Panc1 (cell line): ENCODE results near the gene DIP2C. TPM values are rescaled to one million over a fixed set of nuclear protein-coding genes. Genes with fewer than 3 reads are reported as not detected.

Experiments used
- ATAC-seq: fragments of 200-7000 bp; cut with Tn5 transposase; 2 replicates; pipeline ENCODE4 v1.9.1; 2020; ENCODE audit warnings: mild to moderate bottlenecking, moderate library complexity
- BruUV-seq: library from RNA; stranded (reverse); fragments of 400-500 nt; replicated peaks from 2 replicates; lab custom pipeline; 2021; lab: Mats Ljungman, UMichigan
- CTCF ChIA-PET: fragments of 300-600 bp; sonication (Branson Sonifier 250); formaldehyde crosslinking; loops from one replicate; lab custom pipeline; 2022; ENCODE audit warnings: antibody characterized with exemption; lab: Charles Lee
- POLR2A ChIA-PET: fragments of 300-600 bp; sonication (Branson Sonifier 250); formaldehyde crosslinking; loops from one replicate; lab custom pipeline; 2022; ENCODE audit warnings: antibody characterized with exemption; lab: Charles Lee
- DNase-seq: peaks from one replicate; pipeline ENCODE4 v3.0.0-alpha.2; 2010; ENCODE audit warnings: low read depth, low spot score
- H3K27ac ChIP-seq: 2 replicates; pipeline ENCODE4 v1.5.1; 2011; ENCODE audit warnings: mild to moderate bottlenecking, low read length, inconsistent platforms
- H3K27me3 ChIP-seq: fragments of 200-500 bp; sonication (Bioruptor generic); 2 replicates; pipeline ENCODE4 v1.6.0; 2014; ENCODE audit warnings: low read length, inconsistent platforms; ENCODE audit not compliant: control insufficient read depth, insufficient read depth
- H3K36me3 ChIP-seq: fragments of 200-500 bp; sonication (Bioruptor generic); 2 replicates; pipeline ENCODE4 v1.5.1; 2014; ENCODE audit warnings: inconsistent platforms, mild to moderate bottlenecking, low read length, moderate library complexity; ENCODE audit not compliant: control insufficient read depth, insufficient read depth
- H3K4me1 ChIP-seq: 2 replicates; pipeline ENCODE4 v1.5.1; 2011; ENCODE audit warnings: inconsistent platforms, mild to moderate bottlenecking, low read length, moderate library complexity; ENCODE audit not compliant: control insufficient read depth, insufficient read depth
- H3K4me3 ChIP-seq, 2 experiments: 2 replicates each; pipeline ENCODE4 v1.5.1; 2011 to 2012; ENCODE audit warnings: low read depth in 2 of 2, low read length in 2 of 2, mild to moderate bottlenecking in 2 of 2, inconsistent platforms in 1 of 2, moderate library complexity in 1 of 2
- H3K9me3 ChIP-seq: fragments of 200-500 bp; sonication (Bioruptor generic); 2 replicates; pipeline ENCODE4 v1.5.1; 2014; ENCODE audit warnings: low read depth, mild to moderate bottlenecking, inconsistent platforms, low read length, moderate library complexity; ENCODE audit not compliant: control insufficient read depth, insufficient read depth
- POLR2AphosphoS5 ChIP-seq: IDR thresholded peaks from 2 replicates; pipeline ENCODE4 v1.6.1; 2012; ENCODE audit warnings: mild to moderate bottlenecking, low read depth, low read length, moderate library complexity
- SIN3A ChIP-seq: IDR thresholded peaks from 2 replicates; pipeline ENCODE4 v1.6.1; 2012; ENCODE audit warnings: low read depth, mild to moderate bottlenecking, low read length, moderate library complexity, borderline replicate concordance; ENCODE audit not compliant: insufficient read depth
- TCF7L2 ChIP-seq: IDR thresholded peaks from 2 replicates; pipeline ENCODE4 v1.6.1; 2011; ENCODE audit warnings: mild to moderate bottlenecking, low read depth, low read length, inconsistent platforms
- in situ Hi-C: cut with HindIII; loops from 2 replicates; pipeline ENCODE4 v1.10.0; 2016; ENCODE audit warnings: low sequenced_read_pairs, low pct_unique_long_range_greater_than_20kb
- intact Hi-C: fragments of 100-400 bp; cut with micrococcal nuclease; formaldehyde crosslinking; loops from one replicate; pipeline ENCODE4 v1.10.0; 2022; ENCODE audit not compliant: unreplicated experiment
- total RNA-seq: library from RNA; stranded (reverse); gene quantifications from one replicate; pipeline ENCODE4 v1.2.1, GENCODE V29; 2021; ENCODE audit not compliant: unreplicated experiment
- TF ChIP-seq, protein P1 (sequence below): fragments of 450-650 bp; IDR thresholded peaks from 2 replicates; pipeline ENCODE4 v1.5.1; 2017; ENCODE audit warnings: mild to moderate bottlenecking
- TF ChIP-seq, protein P2 (sequence below), 2 experiments: IDR thresholded peaks; 2 replicates each; pipeline ENCODE4 v1.6.1; 2011 to 2012; ENCODE audit warnings: low read depth in 2 of 2, control low read depth in 1 of 2, low read length in 1 of 2, mild to moderate bottlenecking in 1 of 2, moderate library complexity in 1 of 2; ENCODE audit not compliant: insufficient read depth in 1 of 2

The DIP2C gene
- total RNA-seq, 1 experiment from 2014 or later, result 13.2 TPM

DNA sequence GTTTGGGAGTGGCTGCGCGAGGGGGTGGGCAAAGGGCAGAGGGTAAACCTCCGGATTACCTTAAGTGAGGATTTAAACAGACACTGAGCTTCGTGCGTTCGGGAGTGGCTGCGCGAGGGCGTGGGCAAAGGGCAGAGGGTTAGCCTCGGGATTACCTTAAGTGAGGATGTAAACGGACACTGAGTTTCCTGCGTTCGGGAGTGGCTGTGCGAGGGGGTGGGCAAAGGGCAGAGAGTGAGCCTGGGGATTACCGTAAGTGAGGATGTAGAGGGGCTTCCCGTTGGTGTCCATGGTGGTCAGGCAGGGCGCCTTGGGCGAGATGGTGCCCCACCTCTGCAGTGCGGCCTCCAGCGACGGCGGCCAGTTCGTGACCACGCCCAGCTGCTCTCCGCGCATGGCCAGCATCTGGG is 275.8 kb downstream of the DIP2C start:
- DNase-seq (no peak), ATAC-seq (no peak)
- H3K9me3 ChIP-seq, result no peaks in the 10 kb centered on the region
- ChIA-PET CTCF (no interaction called here), POLR2A (no interaction called here)
- H3K4me3 ChIP-seq, result no peak overlapping the region
- no peaks in the 10 kb centered on the region for H3K4me1 ChIP-seq
- H3K27me3 ChIP-seq, result no peaks in the 10 kb centered on the region
- in situ Hi-C loops (no loop called here), intact Hi-C loops (no loop called here)
- TF ChIP-seq POLR2AphosphoS5, result no peak
- TF ChIP-seq SIN3A, result no peak
- TF ChIP-seq, protein P1, sequence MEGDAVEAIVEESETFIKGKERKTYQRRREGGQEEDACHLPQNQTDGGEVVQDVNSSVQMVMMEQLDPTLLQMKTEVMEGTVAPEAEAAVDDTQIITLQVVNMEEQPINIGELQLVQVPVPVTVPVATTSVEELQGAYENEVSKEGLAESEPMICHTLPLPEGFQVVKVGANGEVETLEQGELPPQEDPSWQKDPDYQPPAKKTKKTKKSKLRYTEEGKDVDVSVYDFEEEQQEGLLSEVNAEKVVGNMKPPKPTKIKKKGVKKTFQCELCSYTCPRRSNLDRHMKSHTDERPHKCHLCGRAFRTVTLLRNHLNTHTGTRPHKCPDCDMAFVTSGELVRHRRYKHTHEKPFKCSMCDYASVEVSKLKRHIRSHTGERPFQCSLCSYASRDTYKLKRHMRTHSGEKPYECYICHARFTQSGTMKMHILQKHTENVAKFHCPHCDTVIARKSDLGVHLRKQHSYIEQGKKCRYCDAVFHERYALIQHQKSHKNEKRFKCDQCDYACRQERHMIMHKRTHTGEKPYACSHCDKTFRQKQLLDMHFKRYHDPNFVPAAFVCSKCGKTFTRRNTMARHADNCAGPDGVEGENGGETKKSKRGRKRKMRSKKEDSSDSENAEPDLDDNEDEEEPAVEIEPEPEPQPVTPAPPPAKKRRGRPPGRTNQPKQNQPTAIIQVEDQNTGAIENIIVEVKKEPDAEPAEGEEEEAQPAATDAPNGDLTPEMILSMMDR, result no peak
- TF ChIP-seq, protein P2, sequence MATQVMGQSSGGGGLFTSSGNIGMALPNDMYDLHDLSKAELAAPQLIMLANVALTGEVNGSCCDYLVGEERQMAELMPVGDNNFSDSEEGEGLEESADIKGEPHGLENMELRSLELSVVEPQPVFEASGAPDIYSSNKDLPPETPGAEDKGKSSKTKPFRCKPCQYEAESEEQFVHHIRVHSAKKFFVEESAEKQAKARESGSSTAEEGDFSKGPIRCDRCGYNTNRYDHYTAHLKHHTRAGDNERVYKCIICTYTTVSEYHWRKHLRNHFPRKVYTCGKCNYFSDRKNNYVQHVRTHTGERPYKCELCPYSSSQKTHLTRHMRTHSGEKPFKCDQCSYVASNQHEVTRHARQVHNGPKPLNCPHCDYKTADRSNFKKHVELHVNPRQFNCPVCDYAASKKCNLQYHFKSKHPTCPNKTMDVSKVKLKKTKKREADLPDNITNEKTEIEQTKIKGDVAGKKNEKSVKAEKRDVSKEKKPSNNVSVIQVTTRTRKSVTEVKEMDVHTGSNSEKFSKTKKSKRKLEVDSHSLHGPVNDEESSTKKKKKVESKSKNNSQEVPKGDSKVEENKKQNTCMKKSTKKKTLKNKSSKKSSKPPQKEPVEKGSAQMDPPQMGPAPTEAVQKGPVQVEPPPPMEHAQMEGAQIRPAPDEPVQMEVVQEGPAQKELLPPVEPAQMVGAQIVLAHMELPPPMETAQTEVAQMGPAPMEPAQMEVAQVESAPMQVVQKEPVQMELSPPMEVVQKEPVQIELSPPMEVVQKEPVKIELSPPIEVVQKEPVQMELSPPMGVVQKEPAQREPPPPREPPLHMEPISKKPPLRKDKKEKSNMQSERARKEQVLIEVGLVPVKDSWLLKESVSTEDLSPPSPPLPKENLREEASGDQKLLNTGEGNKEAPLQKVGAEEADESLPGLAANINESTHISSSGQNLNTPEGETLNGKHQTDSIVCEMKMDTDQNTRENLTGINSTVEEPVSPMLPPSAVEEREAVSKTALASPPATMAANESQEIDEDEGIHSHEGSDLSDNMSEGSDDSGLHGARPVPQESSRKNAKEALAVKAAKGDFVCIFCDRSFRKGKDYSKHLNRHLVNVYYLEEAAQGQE (IDR thresholded peaks at IDR 0.05; ENCODE audit: insufficient read depth in 1 of 2, low read depth in 2 of 2, low read length in 1 of 2), result no peak
- no TSS peak for BruUV-seq
- no peak overlapping the region for H3K27ac ChIP-seq
- H3K36me3 ChIP-seq, result no peaks in the 10 kb centered on the region; the same call in 1 of the 2 replicates

GRCh38 chr10:412109-412508 is 277.4 kb downstream of the DIP2C start:
- TF ChIP-seq TCF7L2 (no peak), POLR2AphosphoS5 (no peak), SIN3A (no peak)
- TF ChIP-seq, protein P2 (IDR thresholded peaks at IDR 0.05; ENCODE audit: insufficient read depth in 1 of 2, low read depth in 2 of 2, low read length in 1 of 2), result no peak
- TF ChIP-seq, protein P1, result no peak
- intact Hi-C loops (no loop called here), in situ Hi-C loops (no loop called here)
- ATAC-seq (no peak), DNase-seq (no peak)
- no TSS peak for BruUV-seq
- H3K9me3 ChIP-seq, result no peaks in the 10 kb centered on the region
- no peak overlapping the region for H3K27ac ChIP-seq
- no peaks in the 10 kb centered on the region; the same call in 1 of the 2 replicates for H3K36me3 ChIP-seq
- ChIA-PET POLR2A (no interaction called here), CTCF (no interaction called here)
- H3K27me3 ChIP-seq, result no peaks in the 10 kb centered on the region
- no peaks in the 10 kb centered on the region for H3K4me1 ChIP-seq
- no peak overlapping the region for H3K4me3 ChIP-seq
